ENCODE data around the gene BAZ2B. TPM values are rescaled to one million over a fixed set of nuclear protein-coding genes. Genes with fewer than 3 reads are reported as not detected.
A peak's percentile ranks its signal among the peaks of the same experiment; 100 is the strongest.

Gene BAZ2B
- total and polyA plus RNA-seq, 2 of the 13 experiments (the other 11 are each of a cell fraction or from before 2014, with no cell fraction given): 14.0 to 15.1 TPM

DNA sequence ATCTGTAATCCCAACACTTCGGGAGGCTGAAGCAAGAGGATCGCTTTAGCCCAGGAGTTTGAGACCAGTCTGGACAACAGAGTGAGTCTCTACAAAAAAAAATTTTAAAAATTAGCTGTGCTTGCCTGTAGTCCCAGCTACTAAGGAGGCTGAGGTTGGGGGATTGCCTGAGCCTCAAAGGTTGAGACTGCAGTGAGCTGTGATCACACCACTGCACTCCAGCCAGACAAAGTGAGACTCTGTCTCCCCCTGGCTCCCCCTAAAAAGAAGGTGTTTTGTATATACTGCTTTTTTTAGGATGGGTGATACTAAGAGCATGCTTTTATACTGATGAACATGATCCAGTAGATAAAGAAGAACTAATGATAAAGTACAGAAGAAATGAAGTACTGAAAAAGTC is 145.0 kb downstream of the BAZ2B start (continued):
- TF ChIP-seq IKZF4 (CRISPR knock-in tag; IDR thresholded peaks at IDR 0.05; ENCODE audit: borderline replicate concordance, low read depth, not compliant biosample characterization): no peak
- TF ChIP-seq, protein P1, sequence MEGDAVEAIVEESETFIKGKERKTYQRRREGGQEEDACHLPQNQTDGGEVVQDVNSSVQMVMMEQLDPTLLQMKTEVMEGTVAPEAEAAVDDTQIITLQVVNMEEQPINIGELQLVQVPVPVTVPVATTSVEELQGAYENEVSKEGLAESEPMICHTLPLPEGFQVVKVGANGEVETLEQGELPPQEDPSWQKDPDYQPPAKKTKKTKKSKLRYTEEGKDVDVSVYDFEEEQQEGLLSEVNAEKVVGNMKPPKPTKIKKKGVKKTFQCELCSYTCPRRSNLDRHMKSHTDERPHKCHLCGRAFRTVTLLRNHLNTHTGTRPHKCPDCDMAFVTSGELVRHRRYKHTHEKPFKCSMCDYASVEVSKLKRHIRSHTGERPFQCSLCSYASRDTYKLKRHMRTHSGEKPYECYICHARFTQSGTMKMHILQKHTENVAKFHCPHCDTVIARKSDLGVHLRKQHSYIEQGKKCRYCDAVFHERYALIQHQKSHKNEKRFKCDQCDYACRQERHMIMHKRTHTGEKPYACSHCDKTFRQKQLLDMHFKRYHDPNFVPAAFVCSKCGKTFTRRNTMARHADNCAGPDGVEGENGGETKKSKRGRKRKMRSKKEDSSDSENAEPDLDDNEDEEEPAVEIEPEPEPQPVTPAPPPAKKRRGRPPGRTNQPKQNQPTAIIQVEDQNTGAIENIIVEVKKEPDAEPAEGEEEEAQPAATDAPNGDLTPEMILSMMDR (CRISPR knock-in tag; IDR thresholded peaks at IDR 0.05): peak; percentile 22; the same call in 1 of the 2 replicates
- TF ChIP-seq, protein P2, sequence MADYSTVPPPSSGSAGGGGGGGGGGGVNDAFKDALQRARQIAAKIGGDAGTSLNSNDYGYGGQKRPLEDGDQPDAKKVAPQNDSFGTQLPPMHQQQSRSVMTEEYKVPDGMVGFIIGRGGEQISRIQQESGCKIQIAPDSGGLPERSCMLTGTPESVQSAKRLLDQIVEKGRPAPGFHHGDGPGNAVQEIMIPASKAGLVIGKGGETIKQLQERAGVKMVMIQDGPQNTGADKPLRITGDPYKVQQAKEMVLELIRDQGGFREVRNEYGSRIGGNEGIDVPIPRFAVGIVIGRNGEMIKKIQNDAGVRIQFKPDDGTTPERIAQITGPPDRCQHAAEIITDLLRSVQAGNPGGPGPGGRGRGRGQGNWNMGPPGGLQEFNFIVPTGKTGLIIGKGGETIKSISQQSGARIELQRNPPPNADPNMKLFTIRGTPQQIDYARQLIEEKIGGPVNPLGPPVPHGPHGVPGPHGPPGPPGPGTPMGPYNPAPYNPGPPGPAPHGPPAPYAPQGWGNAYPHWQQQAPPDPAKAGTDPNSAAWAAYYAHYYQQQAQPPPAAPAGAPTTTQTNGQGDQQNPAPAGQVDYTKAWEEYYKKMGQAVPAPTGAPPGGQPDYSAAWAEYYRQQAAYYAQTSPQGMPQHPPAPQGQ (CRISPR knock-in tag; IDR thresholded peaks at IDR 0.05; ENCODE audit: borderline replicate concordance): no peak

DNA sequence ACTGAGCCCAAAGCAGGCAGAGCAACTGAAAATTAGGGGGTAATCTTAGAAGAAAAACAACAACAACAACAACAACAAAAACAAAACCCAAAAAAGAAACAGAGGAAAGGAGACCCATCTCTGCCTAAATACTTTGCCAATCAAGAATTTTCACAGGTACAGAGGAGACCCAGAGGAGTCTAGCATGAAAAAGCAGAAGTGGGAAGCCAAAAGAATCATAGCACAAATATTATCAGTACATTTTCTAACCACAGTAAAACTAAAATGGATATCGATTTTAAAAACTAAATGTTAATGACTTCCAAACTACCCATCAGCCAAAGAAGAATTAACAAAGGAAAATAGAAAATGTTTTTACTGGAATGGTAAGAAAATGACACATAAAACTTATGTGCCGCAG is 148.1 kb downstream of the BAZ2B start:
- ChIA-PET POLR2A (no interaction called here), CTCF (ENCODE audit: low intra/inter-chr PET ratio, low total read pairs) (no interaction called here)
- no peaks in the 10 kb centered on the region for H3K27me3 ChIP-seq (ENCODE audit: control insufficient read depth in 1 of 2, insufficient read depth in 2 of 2, low read length in 2 of 2)
- FAIRE-seq (no peak), DNase-seq (ENCODE audit: low spot score) (no peak), ATAC-seq (no peak)
- TF ChIP-seq, protein P3, sequence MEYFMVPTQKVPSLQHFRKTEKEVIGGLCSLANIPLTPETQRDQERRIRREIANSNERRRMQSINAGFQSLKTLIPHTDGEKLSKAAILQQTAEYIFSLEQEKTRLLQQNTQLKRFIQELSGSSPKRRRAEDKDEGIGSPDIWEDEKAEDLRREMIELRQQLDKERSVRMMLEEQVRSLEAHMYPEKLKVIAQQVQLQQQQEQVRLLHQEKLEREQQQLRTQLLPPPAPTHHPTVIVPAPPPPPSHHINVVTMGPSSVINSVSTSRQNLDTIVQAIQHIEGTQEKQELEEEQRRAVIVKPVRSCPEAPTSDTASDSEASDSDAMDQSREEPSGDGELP (IDR thresholded peaks at IDR 0.05; ENCODE audit: borderline replicate concordance, low read depth): no peak
- TF ChIP-seq, protein P4, sequence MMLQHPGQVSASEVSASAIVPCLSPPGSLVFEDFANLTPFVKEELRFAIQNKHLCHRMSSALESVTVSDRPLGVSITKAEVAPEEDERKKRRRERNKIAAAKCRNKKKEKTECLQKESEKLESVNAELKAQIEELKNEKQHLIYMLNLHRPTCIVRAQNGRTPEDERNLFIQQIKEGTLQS (CRISPR knock-in tag; IDR thresholded peaks at IDR 0.05): no peak
- no peak for TF ChIP-seq SALL1 (CRISPR knock-in tag; IDR thresholded peaks at IDR 0.05)
- TF ChIP-seq HOXA9 (CRISPR knock-in tag; IDR thresholded peaks at IDR 0.05; ENCODE audit: borderline replicate concordance): no peak
- H3K79me2 ChIP-seq (ENCODE audit: insufficient read depth, low read length): no peaks in the 10 kb centered on the region
- no peaks in the 10 kb centered on the region for H3K36me3 ChIP-seq (replicated peaks in 1 of 2; ENCODE audit: control insufficient read depth in 1 of 2, insufficient read depth in 2 of 2, low read length in 2 of 2)
- H3K9ac ChIP-seq (ENCODE audit: insufficient read depth, low read depth, low read length): no peak overlapping the region
- no peak overlapping the region for H3K27ac ChIP-seq (ENCODE audit: extremely low read length, insufficient read depth, low read length)
- no peaks in the 10 kb centered on the region for H3K4me1 ChIP-seq (ENCODE audit: insufficient read depth, low read length)
- intact Hi-C loops (cut with micrococcal nuclease; ENCODE audit: unreplicated experiment): no loop called here
- no peaks in the 10 kb centered on the region for H3K9me3 ChIP-seq (ENCODE audit: low read length)
- in situ Hi-C loops (cut with HindIII; ENCODE audit: extremely low pct_ligation_motif_present, low pct_unique_long_range_greater_than_20kb): no loop called here
- 97% methylated on average over 2 of the region's 2 CpGs for WGBS (ENCODE audit: low lambda C conversion rate)
- no peak overlapping the region for H2AFZ ChIP-seq (ENCODE audit: low read length)
- H4K20me1 ChIP-seq (ENCODE audit: insufficient read depth, low read length): no peaks in the 10 kb centered on the region
- no peak overlapping the region for H3K4me2 ChIP-seq (ENCODE audit: low read depth, low read length)
- no TSS peak for BruUV-seq (replicated peaks)
- H3K4me3 ChIP-seq (replicated peaks in 1 of 3; ENCODE audit: insufficient read depth in 1 of 3, low read depth in 2 of 3, low read length in 3 of 3): no peak overlapping the region
